Psoas muscle (tissue), 8 donors: Measurements from ENCODE around the gene IL17REL. TPM values are rescaled to one million over a fixed set of nuclear protein-coding genes. Genes with fewer than 3 reads are reported as not detected.

Experiments used
- ATAC-seq, 4 donors: fragments of 200-7000 bp; cut with Tn5 transposase; one replicate each; pipeline ENCODE4 v1.9.1; 2020; ENCODE audit warnings: moderate library complexity in 3 of 4, mild to moderate bottlenecking in 2 of 4
- DNase-seq, 2 donors: peaks; one replicate each; pipeline ENCODE4 v3.0.0-alpha.2; 2020
- H3K27ac ChIP-seq: fragments of 200-600 bp; one replicate; pipeline ENCODE4 v1.8.0; 2022
- H3K27me3 ChIP-seq, 3 donors: fragments of 200-600 bp in 1 of 3; one replicate each; pipeline versions ENCODE4 v1.6.1 to v1.8.0; 2013 to 2022; ENCODE audit warnings: low read length in 2 of 3, mild to moderate bottlenecking in 2 of 3, moderate library complexity in 1 of 3; ENCODE audit not compliant: insufficient read depth in 3 of 3
- H3K36me3 ChIP-seq, 2 donors: fragments of 200-600 bp in 1 of 2; one replicate each; pipeline versions ENCODE4 v1.6.1 to v1.8.0; 2013 to 2022; ENCODE audit warnings: low read depth in 1 of 2, mild to moderate bottlenecking in 1 of 2, moderate library complexity in 1 of 2; ENCODE audit not compliant: insufficient read depth in 1 of 2
- H3K4me1 ChIP-seq: fragments of 200-600 bp; one replicate; pipeline ENCODE4 v1.8.0; 2022
- H3K4me3 ChIP-seq: fragments of 200-600 bp; one replicate; pipeline ENCODE4 v1.8.0; 2022; ENCODE audit warnings: mild to moderate bottlenecking
- H3K9me3 ChIP-seq: fragments of 200-600 bp; one replicate; pipeline ENCODE4 v1.8.0; 2022
- WGBS, 3 donors: extraction: QIAGEN DNeasy Blood & Tissue Kit; methylation state at CpG; one replicate each; pipeline versions ENCODE4 v1.1.6 to v1.1.7; 2013; 5-methylcytosine and 5-hydroxymethylcytosine counted together
- intact Hi-C, 2 donors: fragments of 100-400 bp; cut with DNase I; formaldehyde crosslinking; loops; one replicate each; pipeline versions ENCODE4 v1.11.0 to v1.14.2; 2022
- polyA plus RNA-seq, 3 donors: library from polyadenylated mRNA; stranded (reverse); fragments of 200-250 nt; gene quantifications; one replicate each; pipeline ENCODE4 v1.2.3, GENCODE V29; 2013
- total RNA-seq, 4 donors: library from RNA; stranded (reverse); fragmentation: NEBNext Ultra II Directional in 2 of 4; extraction: Animal tissue kit (Norgen Biotek cat#: 25700) in 2 of 4; gene quantifications; one replicate each; pipeline versions ENCODE4 v1.2.1 to v1.2.4, GENCODE V29; 2021 to 2023
- TF ChIP-seq, protein P1 (sequence below): fragments of 200-600 bp; IDR thresholded peaks from one replicate; pipeline ENCODE4 v1.8.0; 2022; ENCODE audit warnings: antibody characterized with exemption
- donor health status: healthy with polysubstance abuse.
- donor health status: DM: no; HTN: no; CAD: no; lungs with moderate emphysema.
- donor health status: Bipolar disorder and iron deficiency.
- donor health status: healthy.
- donor health status: DM: yes; HTN: yes; CAD: no.
- donor health status: DM: no; HTN: no; CAD: no.
- donor health status: DM: no; HTN: no; CAD: no.
- donor health status: DM: yes; HTN: yes; CAD: no.

IL17REL gene
- total and polyA plus RNA-seq, 7 donors: not detected

DNA sequence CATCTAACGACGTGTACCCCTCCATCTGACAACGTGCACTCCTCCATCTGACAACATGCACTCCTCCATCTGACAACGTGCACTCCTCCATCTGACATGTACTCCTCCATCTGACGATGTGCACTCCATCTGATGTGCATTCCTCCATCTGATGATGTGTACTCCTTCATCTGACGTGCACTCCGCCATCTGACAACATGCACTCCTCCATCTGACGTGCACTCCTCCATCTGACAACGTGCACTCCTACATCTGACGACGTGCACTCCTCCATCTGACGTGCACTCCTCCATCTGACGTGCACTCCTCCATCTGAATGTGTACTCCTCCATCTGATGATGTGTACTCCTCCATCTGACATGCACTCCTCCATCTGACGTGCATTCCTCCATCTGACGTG, 8.0 kb upstream of the IL17REL start:
- peaks cover 0 to 41% (median 5%) of the 10 kb centered on the region in 3 donors for H3K27me3 ChIP-seq
- intact Hi-C loops: no loop called here
- ATAC-seq (no peak), DNase-seq (no peak)
- no peaks in the 10 kb centered on the region for H3K36me3 ChIP-seq
- 90 to 93% (median 90%) methylated on average over 15 of the region's 15 CpGs for WGBS, 3 donors
- TF ChIP-seq, protein P1, sequence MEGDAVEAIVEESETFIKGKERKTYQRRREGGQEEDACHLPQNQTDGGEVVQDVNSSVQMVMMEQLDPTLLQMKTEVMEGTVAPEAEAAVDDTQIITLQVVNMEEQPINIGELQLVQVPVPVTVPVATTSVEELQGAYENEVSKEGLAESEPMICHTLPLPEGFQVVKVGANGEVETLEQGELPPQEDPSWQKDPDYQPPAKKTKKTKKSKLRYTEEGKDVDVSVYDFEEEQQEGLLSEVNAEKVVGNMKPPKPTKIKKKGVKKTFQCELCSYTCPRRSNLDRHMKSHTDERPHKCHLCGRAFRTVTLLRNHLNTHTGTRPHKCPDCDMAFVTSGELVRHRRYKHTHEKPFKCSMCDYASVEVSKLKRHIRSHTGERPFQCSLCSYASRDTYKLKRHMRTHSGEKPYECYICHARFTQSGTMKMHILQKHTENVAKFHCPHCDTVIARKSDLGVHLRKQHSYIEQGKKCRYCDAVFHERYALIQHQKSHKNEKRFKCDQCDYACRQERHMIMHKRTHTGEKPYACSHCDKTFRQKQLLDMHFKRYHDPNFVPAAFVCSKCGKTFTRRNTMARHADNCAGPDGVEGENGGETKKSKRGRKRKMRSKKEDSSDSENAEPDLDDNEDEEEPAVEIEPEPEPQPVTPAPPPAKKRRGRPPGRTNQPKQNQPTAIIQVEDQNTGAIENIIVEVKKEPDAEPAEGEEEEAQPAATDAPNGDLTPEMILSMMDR: no peak
- no peaks in the 10 kb centered on the region for H3K9me3 ChIP-seq
- no peaks in the 10 kb centered on the region for H3K4me1 ChIP-seq
- no peak overlapping the region for H3K4me3 ChIP-seq
- H3K27ac ChIP-seq: no peak overlapping the region

DNA sequence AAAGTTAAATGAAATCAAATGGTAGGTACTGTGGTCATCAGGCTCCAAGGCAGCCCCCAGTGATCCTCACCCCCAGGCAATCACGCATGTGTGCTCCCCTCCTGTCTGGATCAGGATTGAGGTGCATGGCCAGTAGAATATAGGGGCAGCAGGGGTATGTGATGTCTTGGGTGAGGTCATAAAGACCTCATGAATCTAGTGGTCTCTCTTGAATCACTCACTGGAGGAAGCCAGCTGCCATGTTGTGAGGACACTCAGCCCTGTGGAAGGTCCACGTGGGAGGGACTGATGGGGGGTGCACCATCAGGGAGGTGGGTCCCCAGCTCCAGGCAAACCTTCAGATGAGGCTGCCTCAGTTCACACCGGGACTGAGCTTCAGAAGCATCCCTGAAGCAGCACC, 6.8 kb upstream of the IL17REL start:
- Histone ChIP-seq H3K4me3 (no peak overlapping the region), H3K36me3 (no peaks in the 10 kb centered on the region), H3K9me3 (no peaks in the 10 kb centered on the region), H3K4me1 (no peaks in the 10 kb centered on the region), H3K27ac (no peak overlapping the region), H3K27me3 (peaks cover 0 to 41% (median 13%) of the 10 kb centered on the region in 3 donors)
- TF ChIP-seq, protein P1: no peak
- ATAC-seq (no peak), DNase-seq (no peak)
- WGBS, 3 donors: 50 to 64% (median 62%) methylated on average over 3 of the region's 3 CpGs
- intact Hi-C loops: no loop called here

DNA sequence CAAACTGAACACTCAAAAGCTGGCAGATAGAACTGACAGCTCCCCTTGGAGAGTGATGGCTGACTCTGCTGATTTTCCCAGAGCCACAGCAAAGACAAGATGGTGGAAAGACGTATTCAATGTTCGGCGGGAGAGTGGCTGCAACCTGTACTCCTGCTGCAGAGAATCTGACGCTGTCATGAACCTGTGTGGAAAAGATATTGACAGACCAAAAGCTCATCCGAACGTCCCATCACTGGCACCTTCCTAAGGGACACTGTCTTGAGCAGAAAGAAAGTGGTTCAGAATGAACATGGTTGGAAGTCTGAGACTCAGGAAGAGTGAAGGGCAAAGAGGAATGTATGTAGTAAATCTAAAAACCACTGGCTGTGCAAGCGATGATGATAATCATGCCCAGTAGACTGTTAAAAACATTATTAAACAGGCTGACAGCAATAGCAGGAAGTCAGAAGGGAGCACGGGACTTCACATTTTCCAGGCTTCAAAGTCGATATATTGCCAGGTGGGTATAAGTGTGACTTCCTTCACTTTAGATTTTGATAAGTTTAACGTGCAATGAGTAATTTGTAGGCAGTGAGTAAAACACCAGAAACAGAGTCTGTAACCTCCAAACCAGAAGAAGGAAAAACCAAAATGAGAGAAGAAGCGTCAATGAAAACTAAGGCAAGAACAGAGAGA, 6.2 kb upstream of the IL17REL start:
- WGBS, 3 donors: 62 to 66% (median 64%) methylated on average over 11 of the region's 11 CpGs
- no peaks in the 10 kb centered on the region for H3K9me3 ChIP-seq
- ATAC-seq (no peak), DNase-seq (no peak)
- H3K27ac ChIP-seq: no peak overlapping the region
- H3K4me1 ChIP-seq: no peaks in the 10 kb centered on the region
- peaks cover 0 to 41% (median 18%) of the 10 kb centered on the region in 3 donors for H3K27me3 ChIP-seq
- TF ChIP-seq, protein P1: no peak
- no peaks in the 10 kb centered on the region for H3K36me3 ChIP-seq
- no peak overlapping the region for H3K4me3 ChIP-seq
- intact Hi-C loops: no loop called here

GRCh38 chr22:50017701-50018224, 5.2 kb upstream of the IL17REL start:
- Histone ChIP-seq H3K27me3 (peaks cover 0 to 46% (median 22%) of the 10 kb centered on the region in 3 donors), H3K36me3 (no peaks in the 10 kb centered on the region), H3K4me3 (no peak overlapping the region), H3K9me3 (no peaks in the 10 kb centered on the region), H3K4me1 (no peaks in the 10 kb centered on the region), H3K27ac (no peak overlapping the region)
- ATAC-seq (no peak), DNase-seq (no peak)
- intact Hi-C loops: no loop called here
- WGBS, 3 donors: 81 to 84% (median 82%) methylated on average over 6 of the region's 6 CpGs
- TF ChIP-seq, protein P1: no peak
